Heart right ventricle (tissue), 16 donors: ENCODE measurements around the gene CHSY1. TPM values are rescaled to one million over a fixed set of nuclear protein-coding genes. Genes with fewer than 3 reads are reported as not detected.

Source experiments
- ATAC-seq, 8 donors: fragments of 200-7000 bp; cut with Tn5 transposase; one replicate each; pipeline ENCODE4 v1.9.1; 2020; ENCODE audit warnings: mild to moderate bottlenecking in 8 of 8, moderate library complexity in 8 of 8, moderate number of reproducible peaks in 1 of 8
- DNase-seq, 2 donors: peaks; one replicate each; pipeline ENCODE4 v3.0.0-alpha.2; 2020
- H3K27ac ChIP-seq, 10 donors: fragments of 200-600 bp; sonication (generic) in 2 of 10; one replicate each; pipeline versions ENCODE4 v1.5.0 to v1.8.0; 2020 to 2022; ENCODE audit warnings: mild to moderate bottlenecking in 3 of 10
- H3K27me3 ChIP-seq, 7 donors: fragments of 200-600 bp; one replicate each; pipeline ENCODE4 v1.8.0; 2021 to 2022; ENCODE audit warnings: mild to moderate bottlenecking in 2 of 7
- H3K36me3 ChIP-seq, 9 donors: fragments of 200-600 bp; sonication (generic) in 1 of 9; one replicate each; pipeline versions ENCODE4 v1.5.0 to v1.8.0; 2020 to 2022; ENCODE audit warnings: mild to moderate bottlenecking in 2 of 9
- H3K4me1 ChIP-seq, 9 donors: fragments of 200-600 bp; sonication (generic) in 1 of 9; one replicate each; pipeline versions ENCODE4 v1.5.0 to v1.8.0; 2020 to 2022; ENCODE audit warnings: mild to moderate bottlenecking in 4 of 9
- H3K4me3 ChIP-seq, 10 donors: fragments of 200-600 bp; sonication (generic) in 2 of 10; one replicate each; pipeline versions ENCODE4 v1.5.0 to v1.8.0; 2020 to 2022; ENCODE audit warnings: mild to moderate bottlenecking in 7 of 10, moderate library complexity in 2 of 10
- H3K9me3 ChIP-seq, 11 donors: fragments of 200-600 bp in 10 of 11; sonication (generic) in 2 of 11; one replicate each; pipeline versions ENCODE4 v1.5.0 to v1.8.0; 2013 to 2022; ENCODE audit warnings: mild to moderate bottlenecking in 2 of 11, control low read depth in 1 of 11, moderate library complexity in 1 of 11
- CTCF ChIP-seq, 9 donors: fragments of 200-600 bp; sonication (generic) in 2 of 9; IDR thresholded peaks; one replicate each; pipeline versions ENCODE4 v1.5.0 to v1.8.0; 2021 to 2022; ENCODE audit warnings: antibody characterized with exemption in 9 of 9, mild to moderate bottlenecking in 5 of 9, moderate library complexity in 1 of 9
- WGBS, 2 donors: extraction: QIAGEN DNeasy Blood & Tissue Kit; methylation state at CpG; one replicate each; pipeline ENCODE4 v1.1.7; 2013; ENCODE audit warnings: inconsistent platforms in 1 of 2; 5-methylcytosine and 5-hydroxymethylcytosine counted together
- intact Hi-C, 10 donors: fragments of 100-400 bp; cut with DNase I; formaldehyde crosslinking; loops; one replicate each; pipeline versions ENCODE4 v1.11.1 to v1.14.2; 2022
- polyA plus RNA-seq, 2 donors: library from polyadenylated mRNA; stranded (reverse); fragments of 200-250 nt; gene quantifications; one replicate each; pipeline ENCODE4 v1.2.3, GENCODE V29; 2013
- total RNA-seq, 10 donors: library from RNA; stranded (reverse); fragmentation: NEBNext Ultra II Directional in 3 of 10; extraction: Animal tissue kit (Norgen Biotek cat#: 25700) in 3 of 10; gene quantifications; one replicate each; pipeline versions ENCODE4 v1.2.1 to v1.2.4, GENCODE V29; 2021 to 2023
- donor health status: Arrhythmogenic right ventricular cardiomyopathy.
- donor health status: ischemic (EF 13 %, LVEDD 7.1; RV severe dilation, severe dysfunction).
- donor health status: healthy with polysubstance abuse.
- donor health status: DM: no; HTN: yes; CAD: no.
- donor health status: DM: no; HTN: no; CAD: no.
- donor health status: ischemic (EF 25% LVEDD 6.9; RV normal size, moderate dysfunction).
- donor health status: ischemic (EF 25% LVEDD 5.7; RV mildly dilated, moderate dysfunction).
- donor health status: healthy.
- donor health status: DM: yes; HTN: yes; CAD: no.
- donor health status: Ischemic cardiomyopathy.
- donor health status: ischemic (EF 35%, LVEDD 5.7; RV mildly dilated, moderate dysfunction).
- donor health status: nonischemic (EF 11% LVEDD 7.7; RV severe dilation, severe dysfunction).
- donor health status: DM: yes; HTN: yes; CAD: no.
- donor health status: PGD.
- donor health status: ischemic (EF 29% LVEDD 5.4; RV normal size, mild dysfunction).
- donor health status: nonischemic (EF 23%, LVEDD 6.1; RV moderate dilation, normal function).

CHSY1 gene
- total and polyA plus RNA-seq, 12 donors = 6.9 to 35.1 (median 14.6) TPM

- no peaks in the 10 kb centered on the region for H3K27me3 ChIP-seq
- intact Hi-C loops = no loop called here
- ATAC-seq (no peak), DNase-seq (no peak)
- 90 to 91% methylated on average over 30 of the region's 30 CpGs for WGBS, 2 donors
- H3K4me3 ChIP-seq = no peak overlapping the region
- TF ChIP-seq CTCF (IDR thresholded peaks at IDR 0.05) = no peak
- no peak overlapping the region for H3K27ac ChIP-seq
- no peaks in the 10 kb centered on the region for H3K36me3 ChIP-seq
- no peaks in the 10 kb centered on the region for H3K9me3 ChIP-seq
- peaks cover 0 to 26% (median 19%) of the 10 kb centered on the region in 9 donors for H3K4me1 ChIP-seq
Measured at GRCh38 chr15:101158166-101159095, 93.4 kb downstream of the CHSY1 start.

- no peak for DNase-seq
Measured at GRCh38 chr15:101157721-101158120, 94.1 kb downstream of the CHSY1 start.

GRCh38 chr15:101156509-101157159 is 95.2 kb downstream of the CHSY1 start:
- Histone ChIP-seq H3K4me1 (peaks cover 0 to 11% (median 6%) of the 10 kb centered on the region in 9 donors), H3K27ac (no peak overlapping the region), H3K36me3 (no peaks in the 10 kb centered on the region), H3K27me3 (no peaks in the 10 kb centered on the region), H3K9me3 (no peaks in the 10 kb centered on the region), H3K4me3 (no peak overlapping the region)
- ATAC-seq = no peak
- TF ChIP-seq CTCF (IDR thresholded peaks at IDR 0.05) = no peak
- intact Hi-C loops = no loop called here
- no peak for DNase-seq
- WGBS, 2 donors = 86 to 87% methylated on average over 21 of the region's 21 CpGs

More at GRCh38 chr15:101157721-101158120, 94.1 kb downstream of the CHSY1 start:
- H3K4me3 ChIP-seq = no peak overlapping the region
- ATAC-seq = no peak
- no peak overlapping the region for H3K27ac ChIP-seq
- no peaks in the 10 kb centered on the region for H3K36me3 ChIP-seq
- H3K27me3 ChIP-seq = no peaks in the 10 kb centered on the region
- H3K9me3 ChIP-seq = no peaks in the 10 kb centered on the region
- 97% methylated on average over 6 of the region's 6 CpGs for WGBS, 2 donors
- intact Hi-C loops = no loop called here
- no peak for TF ChIP-seq CTCF (IDR thresholded peaks at IDR 0.05)
- peaks cover 0 to 18% (median 12%) of the 10 kb centered on the region in 9 donors for H3K4me1 ChIP-seq

- no peak for ATAC-seq
- no peak overlapping the region for H3K4me3 ChIP-seq
- H3K4me1 ChIP-seq = peaks cover 0 to 13% (median 6%) of the 10 kb centered on the region in 9 donors
- intact Hi-C loops = no loop called here
- 90 to 96% methylated on average over 6 of the region's 6 CpGs for WGBS, 2 donors
- TF ChIP-seq CTCF (IDR thresholded peaks at IDR 0.05) = no peak
- no peak for DNase-seq
- no peaks in the 10 kb centered on the region for H3K27me3 ChIP-seq
- no peaks in the 10 kb centered on the region for H3K36me3 ChIP-seq
- no peak overlapping the region for H3K27ac ChIP-seq
- no peaks in the 10 kb centered on the region for H3K9me3 ChIP-seq
Measured at GRCh38 chr15:101156061-101156460, 95.8 kb downstream of the CHSY1 start.
